DND-41 (cell line): Measurements from ENCODE around the gene RIPOR2.

Experiments used
- ATAC-seq: fragments of 200-7000 bp; cut with Tn5 transposase; 3 replicates; pipeline ENCODE4 v1.9.1; 2021; ENCODE audit warnings: low read depth; ENCODE audit not compliant: insufficient read depth
- DNase-seq: peaks from one replicate; pipeline ENCODE4 v3.0.0-alpha.2; 2020
- H2AFZ ChIP-seq: 2 replicates; pipeline ENCODE4 v1.6.0; 2012; ENCODE audit warnings: low read depth, low read length
- H3K27ac ChIP-seq: 2 replicates; pipeline ENCODE4 v1.5.1; 2012; ENCODE audit warnings: low read length, inconsistent platforms
- H3K27me3 ChIP-seq: fragments of 200-600 bp; sonication (generic); 2 replicates; pipeline ENCODE4 v1.6.0; 2012; ENCODE audit warnings: low read length, mild to moderate bottlenecking, inconsistent platforms; ENCODE audit not compliant: insufficient read depth, poor library complexity
- H3K36me3 ChIP-seq: 2 replicates; pipeline ENCODE4 v1.5.1; 2012; ENCODE audit warnings: low read length, inconsistent platforms; ENCODE audit not compliant: insufficient read depth
- H3K4me1 ChIP-seq: 2 replicates; pipeline ENCODE4 v1.5.1; 2012; ENCODE audit warnings: mild to moderate bottlenecking, low read length; ENCODE audit not compliant: insufficient read depth
- H3K4me2 ChIP-seq: 2 replicates; pipeline ENCODE4 v1.6.0; 2012; ENCODE audit warnings: mild to moderate bottlenecking, moderate library complexity, low read length, inconsistent platforms; ENCODE audit not compliant: insufficient read depth
- H3K4me3 ChIP-seq, 2 experiments: fragments of 200-600 bp in 1 of 2; shearing (Covaris generic) in 1 of 2; 2 replicates each; pipeline ENCODE4 v1.5.1; 2012 to 2016; ENCODE audit warnings: inconsistent platforms in 2 of 2, low read length in 2 of 2, mild to moderate bottlenecking in 2 of 2, low read depth in 1 of 2, moderate library complexity in 1 of 2
- H3K79me2 ChIP-seq: 2 replicates; pipeline ENCODE4 v1.6.0; 2012; ENCODE audit warnings: low read length, inconsistent platforms; ENCODE audit not compliant: insufficient read depth
- H3K9ac ChIP-seq: 2 replicates; pipeline ENCODE4 v1.6.0; 2012; ENCODE audit warnings: low read depth, mild to moderate bottlenecking, inconsistent platforms, low read length, moderate library complexity
- H3K9me3 ChIP-seq: 2 replicates; pipeline ENCODE4 v1.5.1; 2012; ENCODE audit warnings: low read length, moderate library complexity, mild to moderate bottlenecking, inconsistent platforms; ENCODE audit not compliant: insufficient read depth, severe bottlenecking
- H4K20me1 ChIP-seq: 2 replicates; pipeline ENCODE4 v1.6.0; 2012; ENCODE audit warnings: low read length; ENCODE audit not compliant: insufficient read depth
- EZH2 ChIP-seq: IDR thresholded peaks from 3 replicates; pipeline ENCODE4 v1.6.1; 2012; ENCODE audit warnings: borderline replicate concordance, low read depth, mild to moderate bottlenecking, moderate library complexity, low read length, inconsistent platforms; ENCODE audit not compliant: severe bottlenecking
- TF ChIP-seq, protein P1 (sequence below): IDR thresholded peaks from 2 replicates; pipeline ENCODE4 v1.5.1; 2012; ENCODE audit warnings: borderline replicate concordance, low read length, moderate library complexity, mild to moderate bottlenecking; ENCODE audit not compliant: poor library complexity, severe bottlenecking; ENCODE audit errors: extremely low read depth

Gene RIPOR2

DNA sequence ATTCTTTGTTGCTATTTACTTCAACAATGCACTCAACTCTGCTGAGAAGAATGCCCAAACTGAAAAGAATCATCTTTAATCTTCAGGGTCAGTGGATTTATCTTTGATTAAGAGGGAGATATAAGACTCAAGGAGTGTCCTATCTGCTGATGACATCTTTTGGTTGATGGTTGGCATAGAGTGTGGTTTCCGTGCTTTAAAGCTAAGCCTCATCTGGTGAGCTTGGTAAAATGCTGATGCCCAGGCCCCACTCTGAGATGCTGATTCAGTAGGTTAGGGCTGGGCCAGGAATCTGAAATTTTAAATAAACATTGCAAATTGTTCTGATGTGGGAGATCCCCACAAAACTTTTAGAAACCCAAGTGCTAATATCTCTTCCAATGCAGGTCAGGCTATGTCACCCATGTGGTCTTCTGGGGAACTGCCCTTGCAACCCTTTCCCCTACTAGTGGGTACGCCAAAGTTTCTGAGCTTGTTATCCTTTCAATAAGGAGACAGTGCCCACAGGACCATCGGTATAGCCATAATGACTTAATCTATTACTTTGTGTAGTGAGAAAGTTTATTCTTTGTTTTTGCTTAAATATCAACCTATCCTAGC lies 68.6 kb downstream of the RIPOR2 start:
- no peaks in the 10 kb centered on the region for H3K4me1 ChIP-seq
- no peaks in the 10 kb centered on the region for H3K27me3 ChIP-seq
- H2AFZ ChIP-seq, result no peak overlapping the region
- H3K27ac ChIP-seq, result no peak overlapping the region
- no peak overlapping the region for H3K9ac ChIP-seq
- TF ChIP-seq, protein P1, sequence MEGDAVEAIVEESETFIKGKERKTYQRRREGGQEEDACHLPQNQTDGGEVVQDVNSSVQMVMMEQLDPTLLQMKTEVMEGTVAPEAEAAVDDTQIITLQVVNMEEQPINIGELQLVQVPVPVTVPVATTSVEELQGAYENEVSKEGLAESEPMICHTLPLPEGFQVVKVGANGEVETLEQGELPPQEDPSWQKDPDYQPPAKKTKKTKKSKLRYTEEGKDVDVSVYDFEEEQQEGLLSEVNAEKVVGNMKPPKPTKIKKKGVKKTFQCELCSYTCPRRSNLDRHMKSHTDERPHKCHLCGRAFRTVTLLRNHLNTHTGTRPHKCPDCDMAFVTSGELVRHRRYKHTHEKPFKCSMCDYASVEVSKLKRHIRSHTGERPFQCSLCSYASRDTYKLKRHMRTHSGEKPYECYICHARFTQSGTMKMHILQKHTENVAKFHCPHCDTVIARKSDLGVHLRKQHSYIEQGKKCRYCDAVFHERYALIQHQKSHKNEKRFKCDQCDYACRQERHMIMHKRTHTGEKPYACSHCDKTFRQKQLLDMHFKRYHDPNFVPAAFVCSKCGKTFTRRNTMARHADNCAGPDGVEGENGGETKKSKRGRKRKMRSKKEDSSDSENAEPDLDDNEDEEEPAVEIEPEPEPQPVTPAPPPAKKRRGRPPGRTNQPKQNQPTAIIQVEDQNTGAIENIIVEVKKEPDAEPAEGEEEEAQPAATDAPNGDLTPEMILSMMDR, result no peak
- no peak for TF ChIP-seq EZH2
- no peak for DNase-seq
- no peaks in the 10 kb centered on the region for H4K20me1 ChIP-seq
- no peak overlapping the region for H3K4me2 ChIP-seq
- ATAC-seq, result no peak
- H3K9me3 ChIP-seq, result no peaks in the 10 kb centered on the region
- H3K79me2 ChIP-seq, result no peaks in the 10 kb centered on the region
- peaks cover 43% of the 10 kb centered on the region for H3K36me3 ChIP-seq
- H3K4me3 ChIP-seq, result no peak overlapping the region

DNA sequence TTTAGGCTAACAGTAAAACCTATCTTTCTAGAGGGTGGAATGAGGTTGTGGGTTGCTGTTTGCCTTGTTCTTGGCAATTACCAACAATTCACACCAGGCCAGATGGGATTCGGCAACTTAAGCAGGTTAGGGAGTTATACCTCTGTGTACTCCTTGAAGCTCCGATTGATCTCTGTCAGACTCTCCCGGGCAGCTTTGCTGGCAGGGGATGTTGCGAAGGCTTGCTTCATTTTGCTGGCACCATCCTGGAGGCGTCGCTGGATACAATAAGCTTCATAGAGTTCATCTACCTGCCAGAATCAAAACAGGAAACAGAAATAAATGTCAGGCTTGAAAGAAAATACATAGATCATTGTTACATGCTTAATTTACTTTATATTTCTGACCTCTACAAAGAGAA lies 70.6 kb downstream of the RIPOR2 start:
- Histone ChIP-seq H3K9ac (no peak overlapping the region), H3K4me1 (no peaks in the 10 kb centered on the region), H2AFZ (no peak overlapping the region), H3K27ac (no peak overlapping the region), H3K79me2 (no peaks in the 10 kb centered on the region), H4K20me1 (no peaks in the 10 kb centered on the region), H3K9me3 (no peaks in the 10 kb centered on the region), H3K27me3 (no peaks in the 10 kb centered on the region), H3K36me3 (peaks cover 47% of the 10 kb centered on the region), H3K4me3 (no peak overlapping the region), H3K4me2 (no peak overlapping the region)
- ATAC-seq, result no peak
- no peak for DNase-seq
- no peak for TF ChIP-seq EZH2
- TF ChIP-seq, protein P1, result no peak

DNA sequence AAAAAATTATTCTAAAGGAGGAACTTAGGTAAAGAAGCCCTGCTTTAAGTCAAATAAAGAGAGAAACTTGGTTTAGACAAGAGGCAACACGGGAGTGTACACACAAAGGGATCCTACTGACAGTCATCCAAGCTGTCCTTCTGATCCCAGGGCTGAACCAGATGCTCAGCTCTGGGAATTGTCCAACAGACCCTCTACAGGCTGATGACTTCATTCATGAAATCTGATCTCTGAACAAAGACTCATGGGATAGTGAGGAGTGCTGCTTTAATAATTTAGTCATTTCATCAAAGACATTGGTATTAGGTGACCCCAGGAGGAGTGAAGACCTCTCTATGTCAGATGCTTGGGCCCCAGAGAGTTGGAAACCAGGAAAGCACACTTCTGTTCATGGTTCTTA lies 71.4 kb downstream of the RIPOR2 start:
- Histone ChIP-seq H3K36me3 (peaks cover 54% of the 10 kb centered on the region), H3K4me2 (no peak overlapping the region), H3K4me3 (no peak overlapping the region), H4K20me1 (no peaks in the 10 kb centered on the region), H3K9me3 (no peaks in the 10 kb centered on the region), H2AFZ (no peak overlapping the region), H3K27me3 (no peaks in the 10 kb centered on the region), H3K79me2 (no peaks in the 10 kb centered on the region), H3K27ac (no peak overlapping the region), H3K9ac (no peak overlapping the region), H3K4me1 (no peaks in the 10 kb centered on the region)
- no peak for DNase-seq
- TF ChIP-seq EZH2, result no peak
- TF ChIP-seq, protein P1, result no peak
- no peak for ATAC-seq
